H4 (cell line): ENCODE results near the gene SLC15A3. TPM values are rescaled to one million over a fixed set of nuclear protein-coding genes. Genes with fewer than 3 reads are reported as not detected.

ENCODE experiments used
- DNase-seq: peaks from one replicate; pipeline ENCODE4 v3.0.0-alpha.2; 2015; ENCODE audit warnings: low spot score
- total RNA-seq: library from RNA; depleted of rRNA; stranded (reverse); fragments of >200 nt; shearing (Covaris generic); gene quantifications from 2 replicates; pipeline ENCODE4 v1.2.3, GENCODE V29; 2014; rRNA removed

The SLC15A3 gene
- total RNA-seq, result 4.9 and 5.8 TPM in 2 replicates

- DNase-seq, result no peak
Observed at GRCh38 chr11:60951904-60952741, at the start of gene SLC15A3. Gene SLC15A3, minus strand, starts transcription at chr11:60952176. Its CDS starts 625 bp downstream, at chr11:60951551.

DNA sequence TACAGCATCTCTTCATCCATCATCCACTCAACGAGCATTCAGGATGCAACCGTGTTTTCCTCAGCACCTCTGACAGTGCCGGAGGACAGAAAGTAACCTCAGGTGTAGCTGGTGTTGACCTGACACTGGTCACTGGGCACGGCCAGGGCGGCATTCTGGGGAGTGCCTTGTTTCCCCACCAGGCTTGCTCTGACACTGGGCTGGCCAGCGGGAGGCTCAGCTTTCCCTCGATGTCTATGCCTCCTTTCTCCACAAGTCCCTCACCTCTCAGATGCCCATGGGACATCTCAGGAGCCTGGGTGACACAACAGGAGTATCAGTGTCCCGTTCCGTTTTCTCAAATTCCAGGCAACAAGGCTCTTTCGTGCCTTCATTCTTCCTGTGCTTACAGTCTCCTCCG lies 48.5 kb upstream of the SLC15A3 start:
- no peak for DNase-seq

DNA sequence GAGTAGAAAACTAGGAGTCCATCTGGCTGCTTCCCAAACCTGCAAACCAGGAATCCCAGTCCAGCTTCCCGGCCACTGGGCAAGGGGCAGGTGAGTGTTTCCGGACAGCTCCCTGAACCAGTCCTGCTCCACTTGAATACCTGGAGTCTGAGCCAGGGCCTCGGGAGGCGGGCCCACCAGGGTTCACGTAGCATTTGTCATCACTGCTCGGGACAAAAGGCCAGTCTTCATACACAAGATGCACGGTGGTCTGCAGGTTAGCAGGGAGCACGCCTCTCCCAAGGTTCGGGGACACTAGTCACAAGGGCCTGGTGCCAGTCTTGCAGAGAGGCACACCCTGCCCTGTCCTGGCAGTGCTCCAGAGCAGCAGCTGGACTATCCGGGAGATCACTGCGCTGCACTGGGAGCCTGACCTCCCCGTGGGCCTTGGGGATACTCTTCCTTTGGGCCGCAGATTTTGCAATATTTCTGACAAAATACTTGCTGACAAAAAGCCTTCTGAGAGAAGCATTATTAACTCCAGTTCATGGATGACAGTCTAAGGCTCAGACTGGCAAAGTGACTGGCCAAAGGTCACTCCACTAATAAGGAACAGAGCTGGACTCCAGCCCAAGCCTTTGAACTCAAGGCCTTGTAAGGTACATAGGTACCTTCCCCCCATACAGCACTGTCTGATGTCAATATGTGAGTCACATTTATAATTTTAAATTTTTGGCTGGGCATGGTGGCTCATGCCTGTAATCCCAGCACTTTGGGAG lies 44.6 kb upstream of the SLC15A3 start:
- no peak for DNase-seq

GRCh38 chr11:60995798-60996197 lies 43.8 kb upstream of the SLC15A3 start:
- no peak for DNase-seq

DNA sequence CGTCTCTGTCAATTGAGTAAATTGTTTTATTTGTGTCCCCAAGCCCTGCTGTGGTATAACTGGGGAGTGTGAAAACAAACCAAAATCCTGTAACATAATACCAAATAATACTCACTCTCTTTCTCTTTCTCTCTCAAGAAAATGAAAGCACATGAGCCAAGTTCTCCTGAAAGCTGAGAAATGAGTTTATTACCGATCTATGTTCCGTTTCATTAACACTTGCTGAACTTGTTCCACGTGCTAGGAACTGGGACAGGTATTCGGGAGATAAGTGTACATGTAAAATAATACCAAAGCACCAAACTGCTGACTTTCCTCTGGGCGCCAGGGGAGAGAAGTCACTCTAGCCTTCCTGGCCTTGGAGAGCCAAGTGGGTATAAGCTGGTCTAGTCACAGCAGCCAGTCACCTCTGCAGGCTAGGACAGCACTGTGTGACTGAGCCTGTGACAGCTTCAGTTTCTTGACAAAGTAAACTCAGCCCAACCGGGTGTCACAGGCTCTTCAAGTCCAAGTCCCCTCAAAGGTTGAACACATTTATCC lies 42.6 kb upstream of the SLC15A3 start:
- DNase-seq, result no peak

GRCh38 chr11:60993615-60994014 lies 41.6 kb upstream of the SLC15A3 start:
- no peak for DNase-seq

DNA sequence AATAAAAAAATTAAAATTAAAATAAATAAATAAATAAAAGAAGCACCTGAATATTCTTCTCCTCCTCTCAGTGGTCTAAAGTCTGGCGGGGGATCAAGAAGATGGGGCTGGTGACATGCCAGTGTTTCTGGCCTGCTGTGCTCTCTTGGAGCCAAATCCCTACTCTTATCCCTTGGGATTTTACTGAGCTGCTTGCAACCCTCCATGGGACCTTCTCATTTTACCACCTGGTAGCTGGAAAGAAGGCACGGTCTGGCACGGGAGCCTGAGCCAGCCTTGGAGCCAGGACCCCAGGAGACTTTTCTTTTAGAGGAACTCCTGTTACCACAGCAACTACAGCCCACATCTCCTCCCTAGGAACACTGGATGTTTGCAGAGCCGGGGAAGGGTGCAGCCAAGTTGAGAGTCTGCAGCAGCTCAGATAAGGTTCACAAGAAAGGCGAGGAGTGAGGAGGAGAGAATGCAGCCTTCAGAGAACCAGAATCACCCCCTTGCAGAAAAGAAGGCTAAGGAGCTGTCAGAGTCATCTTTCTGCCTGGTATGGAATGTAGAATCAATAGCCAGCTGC lies 41.0 kb upstream of the SLC15A3 start:
- no peak for DNase-seq

DNA sequence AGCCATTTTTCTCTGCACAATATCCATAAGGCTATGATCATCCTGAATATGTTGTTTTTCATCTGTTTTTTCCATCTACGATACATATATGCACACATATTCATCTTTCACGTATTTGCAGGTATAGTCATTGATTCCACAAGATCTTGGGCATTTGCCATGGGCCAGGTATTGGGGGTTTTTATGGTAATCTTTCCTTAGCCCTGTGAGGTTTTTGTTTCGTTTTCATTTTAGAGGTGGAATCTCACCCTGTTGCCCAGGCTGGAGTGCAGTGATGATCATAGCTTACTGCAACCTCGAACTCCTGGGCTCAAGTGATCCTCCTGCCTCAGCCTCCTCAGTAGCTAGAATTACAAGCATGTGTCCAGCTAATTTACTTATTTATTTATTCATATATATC lies 39.5 kb upstream of the SLC15A3 start:
- DNase-seq, result no peak

- no peak for DNase-seq
Observed at GRCh38 chr11:60989093-60989650, 37.2 kb upstream of the SLC15A3 start.

DNA sequence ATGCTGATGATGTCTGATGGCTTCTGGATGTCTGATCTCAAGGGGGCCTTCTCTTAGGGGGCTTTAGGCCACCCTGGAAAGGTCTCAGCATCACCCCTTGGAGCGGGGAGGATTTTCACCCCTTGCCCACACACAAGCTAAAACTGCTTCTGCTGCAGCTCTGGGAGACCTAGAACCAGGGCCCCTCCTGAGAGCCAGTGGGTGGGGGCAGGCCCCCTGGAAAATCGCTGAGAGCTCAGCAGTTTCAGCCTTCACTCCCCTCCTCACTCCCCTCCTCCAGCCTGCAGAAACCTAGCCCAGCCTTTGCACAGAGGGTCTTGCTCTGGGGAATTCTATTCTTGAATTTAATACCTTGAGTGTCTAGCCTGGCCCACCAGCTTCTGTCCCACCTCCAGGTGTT lies 36.7 kb upstream of the SLC15A3 start:
- DNase-seq, result no peak

DNA sequence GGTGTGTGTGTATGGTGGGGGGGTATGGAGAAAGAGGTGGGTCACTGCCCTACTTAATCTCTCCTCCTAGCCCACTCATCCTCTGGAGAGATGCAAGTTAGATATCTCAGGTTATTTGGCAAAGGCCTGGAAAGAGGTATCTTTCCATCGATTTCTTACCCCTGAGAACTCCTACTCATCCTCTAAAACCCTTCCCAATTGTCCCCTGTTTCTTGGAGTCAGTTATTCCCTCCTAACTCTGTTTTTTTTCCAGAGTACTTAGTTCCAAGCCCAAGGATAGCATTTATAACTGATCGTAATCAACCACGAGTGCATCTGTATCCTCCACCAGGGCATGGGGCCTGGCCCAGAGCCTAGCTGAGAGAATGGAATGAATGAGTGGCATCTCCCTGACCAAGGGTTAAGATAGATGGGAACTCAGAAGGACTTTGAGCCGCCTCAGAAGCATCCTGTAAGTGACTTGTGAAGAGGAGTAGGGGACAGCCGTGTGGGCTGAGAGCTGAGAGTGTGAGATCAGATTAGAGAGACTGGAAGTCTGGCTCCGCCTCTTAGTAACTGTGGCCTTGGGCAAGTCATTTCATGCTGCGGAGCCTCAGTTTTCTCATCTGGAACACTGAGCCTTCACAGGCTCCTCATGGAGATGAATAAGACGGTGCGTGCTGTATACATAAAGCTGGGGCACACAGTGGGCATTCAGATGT lies 35.8 kb upstream of the SLC15A3 start:
- DNase-seq, result no peak

DNA sequence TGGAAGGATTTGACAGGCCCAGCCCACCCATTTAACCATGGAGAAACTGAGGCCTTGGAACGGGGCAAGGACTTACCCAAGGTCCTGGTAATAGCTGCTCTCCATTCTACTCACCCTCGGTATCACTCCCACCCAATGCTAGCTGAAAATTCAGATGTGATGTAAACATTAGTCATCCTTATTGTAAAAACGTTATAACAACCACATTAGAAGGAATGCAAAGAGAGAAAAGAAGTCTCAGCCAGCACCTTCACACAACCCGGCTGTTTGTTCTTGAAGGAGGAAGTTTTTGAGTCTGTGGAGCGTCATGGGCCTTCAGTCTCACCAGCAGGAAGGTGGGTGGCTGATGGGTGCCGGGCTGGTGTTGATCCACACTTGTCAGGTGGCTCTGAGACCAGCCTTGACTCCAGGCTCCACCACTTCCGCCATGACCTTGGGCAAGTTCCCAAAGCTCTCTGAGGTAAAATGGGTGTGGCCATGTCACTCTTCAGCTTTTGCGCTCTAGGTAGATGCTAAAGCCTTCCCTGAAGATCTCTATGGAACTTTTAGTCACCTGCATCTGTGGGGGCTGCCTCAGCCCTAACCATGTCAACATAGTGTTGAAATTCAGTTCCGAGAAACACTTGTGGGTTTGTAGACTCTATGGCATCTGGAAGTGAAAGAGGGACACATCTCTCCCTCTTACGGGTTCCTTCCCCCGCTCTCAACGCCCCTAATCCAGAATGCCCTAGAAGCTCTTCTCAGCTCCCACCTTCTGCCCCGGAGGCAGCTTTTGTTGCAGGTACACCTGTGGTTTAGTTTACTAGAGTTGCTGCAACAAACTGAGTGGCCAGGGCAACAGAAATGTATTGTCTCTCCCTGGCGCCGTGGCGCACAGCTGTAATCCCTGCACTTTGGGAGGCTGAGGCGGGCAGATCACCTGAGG lies 34.3 kb upstream of the SLC15A3 start:
- peak; percentile 16 for DNase-seq

DNA sequence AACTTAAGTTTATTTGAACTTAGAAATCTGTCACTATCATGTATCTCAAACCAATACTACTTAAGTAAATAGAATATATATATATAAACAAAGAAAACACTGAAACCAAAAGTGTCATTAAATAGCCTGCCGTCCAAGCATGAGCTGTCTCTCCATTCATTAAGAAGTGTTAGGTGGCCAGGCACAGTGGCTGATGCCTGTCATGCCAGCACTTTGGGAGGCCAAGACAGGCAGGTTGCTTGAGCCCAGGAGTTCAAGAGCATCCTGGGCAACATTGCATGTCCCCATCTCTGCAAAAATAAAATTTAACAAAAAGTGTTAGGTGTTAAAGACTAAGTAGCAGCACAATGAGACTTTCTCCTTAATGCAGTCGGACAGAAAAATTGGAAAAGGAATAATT lies 33.5 kb upstream of the SLC15A3 start:
- no peak for DNase-seq

DNA sequence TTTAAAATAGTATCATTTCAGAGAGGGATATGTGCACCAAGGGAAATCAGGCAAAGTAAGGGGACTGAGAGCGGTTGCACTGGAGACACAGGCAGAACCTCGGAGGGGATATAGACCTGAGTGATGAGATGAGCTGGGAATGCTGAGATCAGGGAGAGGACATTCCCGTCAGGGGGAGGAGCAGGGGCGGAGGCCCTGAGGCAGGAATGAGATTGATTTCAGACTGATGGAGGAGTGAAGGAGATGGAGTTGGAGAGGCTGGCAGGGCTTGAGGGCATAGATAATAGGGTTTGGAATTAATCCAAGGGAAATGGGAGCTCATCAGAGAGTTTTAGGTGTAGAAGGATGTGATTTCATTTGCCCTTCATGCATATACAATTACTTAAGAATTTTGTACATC lies 32.7 kb upstream of the SLC15A3 start:
- DNase-seq, result no peak

DNA sequence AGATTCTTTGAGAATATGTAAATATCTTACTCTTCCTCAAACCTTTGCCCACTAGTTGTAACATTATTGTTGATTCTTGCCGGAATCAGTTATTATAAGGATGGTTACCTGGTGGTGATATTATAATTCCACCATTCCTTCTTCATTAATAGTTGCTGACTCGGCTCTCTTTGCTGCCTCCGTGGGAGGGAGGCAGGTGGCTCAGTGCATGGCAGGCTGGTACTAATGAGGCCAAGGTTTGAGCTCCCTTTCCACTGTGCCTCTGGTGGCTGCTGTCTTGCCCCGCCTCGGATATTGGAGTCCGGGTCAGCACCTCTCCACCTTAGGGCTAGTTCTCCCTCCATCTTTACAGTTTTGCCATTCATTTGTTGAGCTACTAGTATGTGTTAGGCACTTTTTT lies 32.2 kb upstream of the SLC15A3 start:
- DNase-seq, result no peak

DNA sequence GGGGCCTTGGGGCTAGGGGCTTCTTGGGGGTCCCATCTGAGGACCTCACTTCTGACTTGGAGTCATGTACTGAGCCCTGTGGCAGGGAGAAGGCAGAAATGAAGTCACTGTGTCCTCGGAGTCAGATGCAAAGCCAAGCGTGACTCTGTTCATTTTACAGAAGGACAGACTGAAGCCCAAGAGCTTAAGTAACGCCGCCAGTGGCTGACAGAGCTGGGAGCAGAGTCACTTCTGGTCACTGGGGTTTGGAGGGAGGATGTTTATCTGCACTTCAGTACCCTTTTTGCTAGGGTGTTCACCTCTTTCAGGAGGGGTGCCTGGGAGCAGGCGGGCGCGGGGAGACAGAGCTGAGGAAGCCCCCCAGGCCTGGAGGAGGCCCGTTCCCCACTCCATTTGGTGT lies 30.2 kb upstream of the SLC15A3 start:
- DNase-seq, result no peak

- no peak for DNase-seq
Observed at GRCh38 chr11:60981515-60981914, 29.5 kb upstream of the SLC15A3 start.

GRCh38 chr11:60978546-60979380 lies 26.8 kb upstream of the SLC15A3 start:
- DNase-seq, result no peak

GRCh38 chr11:60977836-60978235 lies 25.9 kb upstream of the SLC15A3 start:
- no peak for DNase-seq
